A673 (cell line): Measurements from ENCODE around the gene NLGN1. TPM values are rescaled to one million over a fixed set of nuclear protein-coding genes. Genes with fewer than 3 reads are reported as not detected.

Source experiments
- BruUV-seq: library from RNA; stranded (reverse); fragments of 400-500 nt; replicated peaks from 2 replicates; lab custom pipeline; 2021; lab: Mats Ljungman, UMichigan
- CTCF ChIA-PET: fragments of 300-600 bp; sonication (Branson Sonifier 250); formaldehyde crosslinking; loops from one replicate; lab custom pipeline; 2022; ENCODE audit warnings: antibody characterized with exemption; lab: Charles Lee
- POLR2A ChIA-PET: fragments of 300-600 bp; sonication (Branson Sonifier 250); formaldehyde crosslinking; loops from one replicate; lab custom pipeline; 2022; ENCODE audit warnings: antibody characterized with exemption; ENCODE audit not compliant: low non-redundant PET; lab: Charles Lee
- DNase-seq: peaks from one replicate; pipeline ENCODE4 v3.0.0-alpha.2; 2015; ENCODE audit warnings: low spot score
- H3K27ac ChIP-seq: fragments of 200-600 bp; sonication (generic); 2 replicates; pipeline ENCODE4 v1.5.1; 2016; ENCODE audit warnings: mixed run types, low read depth, mild to moderate bottlenecking, mixed read lengths, antibody characterized with exemption, low read length; ENCODE audit not compliant: poor library complexity, severe bottlenecking
- H3K27me3 ChIP-seq: fragments of 200-600 bp; sonication (generic); replicated peaks from 2 replicates; pipeline ENCODE4 v1.6.1; 2017; ENCODE audit warnings: mixed run types, low read depth, mild to moderate bottlenecking, mixed read lengths, antibody characterized with exemption, low read length; ENCODE audit not compliant: insufficient read depth, poor library complexity
- H3K36me3 ChIP-seq: fragments of 200-600 bp; sonication (generic); 2 replicates; pipeline ENCODE4 v1.6.1; 2016; ENCODE audit warnings: mixed run types, mild to moderate bottlenecking, mixed read lengths, antibody characterized with exemption, low read length; ENCODE audit not compliant: insufficient read depth, poor library complexity, severe bottlenecking
- H3K4me1 ChIP-seq: fragments of 200-600 bp; sonication (generic); 2 replicates; pipeline ENCODE4 v1.6.1; 2017; ENCODE audit warnings: mixed run types, mild to moderate bottlenecking, mixed read lengths, antibody characterized with exemption, low read length; ENCODE audit not compliant: insufficient read depth, poor library complexity, severe bottlenecking
- H3K4me3 ChIP-seq: fragments of 200-600 bp; sonication (generic); 2 replicates; pipeline ENCODE4 v1.5.1; 2016; ENCODE audit warnings: low read depth, mixed run types, mild to moderate bottlenecking, mixed read lengths, low read length; ENCODE audit not compliant: poor library complexity, severe bottlenecking
- H3K9me3 ChIP-seq: fragments of 200-600 bp; sonication (generic); 2 replicates; pipeline ENCODE4 v1.6.1; 2016; ENCODE audit warnings: mixed run types, low read depth, mild to moderate bottlenecking, mixed read lengths, antibody characterized with exemption, low read length; ENCODE audit not compliant: poor library complexity, severe bottlenecking
- EZH2 ChIP-seq: fragments of 200-600 bp; sonication (generic); IDR thresholded peaks from 2 replicates; pipeline ENCODE4 v1.6.1; 2017; ENCODE audit warnings: borderline replicate concordance, low read depth, mild to moderate bottlenecking, mixed read lengths, antibody characterized with exemption, low read length; ENCODE audit not compliant: poor library complexity, severe bottlenecking
- intact Hi-C: fragments of 100-400 bp; cut with micrococcal nuclease; formaldehyde crosslinking; loops from one replicate; pipeline ENCODE4 v1.10.0; 2022; ENCODE audit not compliant: unreplicated experiment
- total RNA-seq: library from RNA; stranded (reverse); gene quantifications from 2 replicates; pipeline ENCODE4 v1.2.3, GENCODE V29; 2021
- TF ChIP-seq, protein P1 (sequence below): fragments of 300-800, 200-600 bp; sonication (generic); conservative IDR thresholded peaks from 2 replicates; pipeline ENCODE4 v1.5.1; 2017; ENCODE audit warnings: low read depth, mild to moderate bottlenecking, antibody characterized with exemption, low read length, moderate library complexity, mixed read lengths

The NLGN1 gene
- total RNA-seq, 1 experiment from 2014 or later = 0.39 TPM

DNA sequence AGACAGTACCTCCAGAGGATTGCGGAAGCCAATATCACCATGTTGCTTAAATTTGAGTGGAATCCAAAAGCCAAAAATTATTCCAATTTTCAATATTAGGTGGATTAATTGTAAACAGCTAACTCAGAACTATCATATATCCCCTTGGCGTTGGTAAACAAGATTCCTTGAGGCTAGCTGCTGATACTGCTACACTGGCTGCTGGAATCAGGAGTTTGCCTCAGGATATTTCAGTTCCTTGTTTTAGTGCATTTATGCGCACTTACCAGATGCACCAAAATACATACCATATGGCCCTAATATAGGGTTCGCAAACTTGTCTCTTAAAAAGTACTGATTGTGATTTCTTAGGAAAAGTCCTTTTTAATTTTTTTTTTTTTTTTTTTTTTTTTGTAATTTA is 856.4 kb downstream of the NLGN1 start:
- H3K4me3 ChIP-seq = no peak overlapping the region
- H3K36me3 ChIP-seq = no peaks in the 10 kb centered on the region
- DNase-seq = no peak
- H3K9me3 ChIP-seq = no peaks in the 10 kb centered on the region
- intact Hi-C loops = no loop called here
- ChIA-PET POLR2A (no interaction called here), CTCF (no interaction called here)
- H3K27me3 ChIP-seq = no peaks in the 10 kb centered on the region
- H3K27ac ChIP-seq = no peak overlapping the region
- TF ChIP-seq EZH2 = no peak
- TF ChIP-seq, protein P1, sequence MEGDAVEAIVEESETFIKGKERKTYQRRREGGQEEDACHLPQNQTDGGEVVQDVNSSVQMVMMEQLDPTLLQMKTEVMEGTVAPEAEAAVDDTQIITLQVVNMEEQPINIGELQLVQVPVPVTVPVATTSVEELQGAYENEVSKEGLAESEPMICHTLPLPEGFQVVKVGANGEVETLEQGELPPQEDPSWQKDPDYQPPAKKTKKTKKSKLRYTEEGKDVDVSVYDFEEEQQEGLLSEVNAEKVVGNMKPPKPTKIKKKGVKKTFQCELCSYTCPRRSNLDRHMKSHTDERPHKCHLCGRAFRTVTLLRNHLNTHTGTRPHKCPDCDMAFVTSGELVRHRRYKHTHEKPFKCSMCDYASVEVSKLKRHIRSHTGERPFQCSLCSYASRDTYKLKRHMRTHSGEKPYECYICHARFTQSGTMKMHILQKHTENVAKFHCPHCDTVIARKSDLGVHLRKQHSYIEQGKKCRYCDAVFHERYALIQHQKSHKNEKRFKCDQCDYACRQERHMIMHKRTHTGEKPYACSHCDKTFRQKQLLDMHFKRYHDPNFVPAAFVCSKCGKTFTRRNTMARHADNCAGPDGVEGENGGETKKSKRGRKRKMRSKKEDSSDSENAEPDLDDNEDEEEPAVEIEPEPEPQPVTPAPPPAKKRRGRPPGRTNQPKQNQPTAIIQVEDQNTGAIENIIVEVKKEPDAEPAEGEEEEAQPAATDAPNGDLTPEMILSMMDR = no peak
- BruUV-seq = no TSS peak
- peaks cover 26% of the 10 kb centered on the region for H3K4me1 ChIP-seq

DNA sequence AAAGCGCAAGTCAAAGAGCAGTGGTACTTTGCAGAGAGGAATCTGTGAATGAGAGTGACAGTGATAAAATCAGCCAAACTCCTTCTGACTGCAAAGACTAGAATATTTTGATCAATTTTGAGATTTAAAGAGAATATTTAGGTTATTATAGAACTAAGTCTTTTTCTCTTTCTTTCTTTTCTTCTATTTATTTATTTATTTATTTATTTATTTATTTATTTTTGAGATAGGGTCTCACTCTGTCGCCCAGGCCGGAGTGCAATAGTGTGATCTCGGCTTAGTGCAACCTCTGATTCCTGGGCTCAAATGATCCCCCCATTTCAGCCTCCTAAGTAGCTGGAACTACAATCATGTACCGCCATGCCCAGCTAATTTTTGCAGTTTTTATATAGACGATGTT is 857.9 kb downstream of the NLGN1 start:
- no peak for DNase-seq
- CTCF ChIA-PET = no interaction called here

DNA sequence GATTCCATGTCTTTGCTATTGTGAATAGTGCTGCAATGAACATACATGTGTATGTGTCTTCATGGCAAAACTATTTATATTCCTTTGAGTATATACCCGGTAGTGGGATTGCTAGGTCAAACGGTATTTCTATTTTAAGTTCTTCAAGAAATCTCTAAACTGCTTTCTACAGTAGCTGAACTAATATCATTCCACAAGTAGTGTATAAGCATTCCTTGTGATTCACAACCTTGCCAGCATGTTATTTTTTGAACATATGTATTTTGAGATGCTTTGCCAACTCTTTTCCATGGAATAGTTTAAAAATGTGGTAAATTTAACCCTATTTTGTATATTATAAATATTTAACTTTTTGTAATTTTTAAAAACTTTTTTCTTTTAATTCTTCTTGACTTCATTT is 868.9 kb downstream of the NLGN1 start:
- H3K4me1 ChIP-seq = no peaks in the 10 kb centered on the region
- no peaks in the 10 kb centered on the region for H3K36me3 ChIP-seq
- CTCF ChIA-PET = no interaction called here
- POLR2A ChIA-PET = no interaction called here
- no peak for DNase-seq
- H3K27me3 ChIP-seq = no peaks in the 10 kb centered on the region
- intact Hi-C loops = no loop called here
- no peaks in the 10 kb centered on the region for H3K9me3 ChIP-seq
- no TSS peak for BruUV-seq
- no peak overlapping the region for H3K4me3 ChIP-seq
- no peak overlapping the region for H3K27ac ChIP-seq
- TF ChIP-seq, protein P1 = no peak
- TF ChIP-seq EZH2 = no peak

More for the DNA sequence above, 857.9 kb downstream of the NLGN1 start:
- Histone ChIP-seq H3K27me3 (no peaks in the 10 kb centered on the region), H3K36me3 (no peaks in the 10 kb centered on the region), H3K27ac (no peak overlapping the region), H3K9me3 (no peaks in the 10 kb centered on the region), H3K4me1 (peaks cover 22% of the 10 kb centered on the region), H3K4me3 (no peak overlapping the region)
- intact Hi-C loops = no loop called here
- TF ChIP-seq, protein P1 = no peak
- TF ChIP-seq EZH2 = no peak
- no TSS peak for BruUV-seq
- POLR2A ChIA-PET = no interaction called here
